GM13976 (cell line): ENCODE data around the gene OAT.
"Not testable (repeated sequence)": the region's sequence is repeated elsewhere in the genome, so short reads cannot be mapped to it uniquely, and the experiment has no call there.

Experiments
- DNase-seq: peaks from one replicate; pipeline ENCODE4 v3.0.0; 2012; ENCODE audit warnings: low spot score
- CTCF ChIP-seq: IDR thresholded peaks from 2 replicates; pipeline ENCODE4 v1.5.1; 2012; ENCODE audit warnings: borderline replicate concordance, mild to moderate bottlenecking; ENCODE audit not compliant: insufficient read depth; ENCODE audit errors: extremely low read depth, missing control alignments, control extremely low read depth
- in situ Hi-C: fragments of 300-500 bp; cut with MboI; formaldehyde crosslinking; loops from one replicate; pipeline ENCODE4 v1.12.0; 2022; ENCODE audit warnings: low sequenced_read_pairs, mixed read lengths, inconsistent platforms; ENCODE audit not compliant: unreplicated experiment

The OAT gene

GRCh38 chr10:124369986-124370385 is 48.7 kb downstream of the OAT start:
- in situ Hi-C loops = no loop called here
- no peak for TF ChIP-seq CTCF
- no peak for DNase-seq

GRCh38 chr10:124369533-124369932 is 49.2 kb downstream of the OAT start:
- DNase-seq, in situ Hi-C loops: not testable (repeated sequence)

- in situ Hi-C loops = no loop called here
- no peak for TF ChIP-seq CTCF
- no peak for DNase-seq
Observed at GRCh38 chr10:124369066-124369465, 49.7 kb downstream of the OAT start.

GRCh38 chr10:124367936-124368335 is 50.8 kb downstream of the OAT start:
- no peak for DNase-seq
- no peak for TF ChIP-seq CTCF
- in situ Hi-C loops = no loop called here

GRCh38 chr10:124367414-124367813 is 51.3 kb downstream of the OAT start:
- DNase-seq = no peak
- TF ChIP-seq CTCF = no peak
- in situ Hi-C loops = no loop called here

- TF ChIP-seq CTCF = no peak
- no peak for DNase-seq
- in situ Hi-C loops = no loop called here
Observed at GRCh38 chr10:124366825-124367224, 51.9 kb downstream of the OAT start.

GRCh38 chr10:124366343-124366742 is 52.4 kb downstream of the OAT start:
- no peak for TF ChIP-seq CTCF
- DNase-seq = no peak
- in situ Hi-C loops = no loop called here

GRCh38 chr10:124364674-124365073 is 54.0 kb downstream of the OAT start:
- in situ Hi-C loops = no loop called here
- TF ChIP-seq CTCF = no peak
- no peak for DNase-seq
